ENCODE measurements around the gene CACNA1A.

The CACNA1A gene

GRCh38 chr19:13313875-13314274 is 192.4 kb downstream of the CACNA1A start:
- no peak for DNase-seq (ENCODE audit: low spot score)
- TF ChIP-seq, protein P1, sequence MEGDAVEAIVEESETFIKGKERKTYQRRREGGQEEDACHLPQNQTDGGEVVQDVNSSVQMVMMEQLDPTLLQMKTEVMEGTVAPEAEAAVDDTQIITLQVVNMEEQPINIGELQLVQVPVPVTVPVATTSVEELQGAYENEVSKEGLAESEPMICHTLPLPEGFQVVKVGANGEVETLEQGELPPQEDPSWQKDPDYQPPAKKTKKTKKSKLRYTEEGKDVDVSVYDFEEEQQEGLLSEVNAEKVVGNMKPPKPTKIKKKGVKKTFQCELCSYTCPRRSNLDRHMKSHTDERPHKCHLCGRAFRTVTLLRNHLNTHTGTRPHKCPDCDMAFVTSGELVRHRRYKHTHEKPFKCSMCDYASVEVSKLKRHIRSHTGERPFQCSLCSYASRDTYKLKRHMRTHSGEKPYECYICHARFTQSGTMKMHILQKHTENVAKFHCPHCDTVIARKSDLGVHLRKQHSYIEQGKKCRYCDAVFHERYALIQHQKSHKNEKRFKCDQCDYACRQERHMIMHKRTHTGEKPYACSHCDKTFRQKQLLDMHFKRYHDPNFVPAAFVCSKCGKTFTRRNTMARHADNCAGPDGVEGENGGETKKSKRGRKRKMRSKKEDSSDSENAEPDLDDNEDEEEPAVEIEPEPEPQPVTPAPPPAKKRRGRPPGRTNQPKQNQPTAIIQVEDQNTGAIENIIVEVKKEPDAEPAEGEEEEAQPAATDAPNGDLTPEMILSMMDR (IDR thresholded peaks at IDR 0.05; ENCODE audit: extremely low read depth, missing control alignments): no peak

DNA sequence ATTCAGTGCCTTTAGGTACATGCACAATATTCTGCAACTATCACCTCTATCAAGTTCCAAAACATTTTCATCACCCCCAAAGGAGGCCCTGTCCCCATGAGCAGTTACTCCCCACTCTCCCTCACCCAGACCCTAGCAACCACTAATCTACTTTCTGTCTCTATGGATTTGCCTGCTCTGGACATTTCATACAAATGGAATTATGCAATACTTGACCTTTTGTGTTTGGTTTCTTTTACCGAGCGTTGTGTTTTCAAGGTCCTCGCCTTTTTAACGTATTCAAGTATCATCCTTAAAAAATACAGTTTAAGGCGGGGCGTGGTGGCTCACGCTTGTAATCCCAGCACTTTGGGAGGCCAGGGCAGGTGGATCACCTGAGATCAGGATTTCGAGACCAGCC is 196.4 kb downstream of the CACNA1A start:
- TF ChIP-seq, protein P1 (IDR thresholded peaks at IDR 0.05; ENCODE audit: extremely low read depth, missing control alignments): no peak
- no peak for DNase-seq (ENCODE audit: low spot score)

GRCh38 chr19:13303381-13304129 is 202.7 kb downstream of the CACNA1A start:
- TF ChIP-seq, protein P1 (IDR thresholded peaks at IDR 0.05; ENCODE audit: extremely low read depth, missing control alignments): no peak
- DNase-seq (ENCODE audit: low spot score): no peak

DNA sequence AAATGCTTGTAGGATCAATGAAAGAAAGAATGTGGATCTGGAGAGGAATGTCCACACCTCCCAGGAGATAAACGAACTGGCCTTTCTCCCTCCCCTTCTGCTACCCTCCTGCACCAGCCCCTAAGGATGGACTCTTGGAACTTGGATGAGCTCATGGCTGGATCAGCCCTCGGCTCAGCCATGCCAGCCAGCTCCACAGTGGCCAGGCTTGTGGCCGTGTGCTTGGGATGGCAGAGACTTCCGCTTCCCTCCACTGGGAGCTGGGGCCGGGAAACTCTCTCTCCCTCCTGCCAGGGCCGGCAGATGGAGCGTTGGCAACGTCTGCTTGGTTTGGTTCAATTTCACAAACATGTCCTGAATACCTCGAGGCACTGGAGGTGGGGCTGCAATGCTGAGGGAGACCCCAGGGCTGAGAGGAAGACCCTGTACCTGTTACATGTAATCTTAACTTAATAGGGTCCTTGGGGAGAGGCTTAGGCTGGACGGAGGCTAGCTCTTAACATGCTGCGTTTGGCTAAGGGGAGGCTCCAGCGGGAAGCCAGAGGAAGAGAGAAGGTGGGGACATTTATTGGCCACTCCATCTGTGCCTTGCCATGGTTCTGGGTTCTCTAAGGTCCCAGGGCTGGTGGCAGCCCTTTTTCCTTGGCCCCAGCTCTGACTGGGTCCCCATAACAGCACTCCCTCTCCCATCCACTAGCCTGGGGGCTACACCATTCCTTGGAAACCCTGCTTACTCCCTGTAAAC is 203.6 kb downstream of the CACNA1A start:
- DNase-seq (ENCODE audit: low spot score): no peak
- TF ChIP-seq, protein P1 (IDR thresholded peaks at IDR 0.05; ENCODE audit: extremely low read depth, missing control alignments): no peak

DNA sequence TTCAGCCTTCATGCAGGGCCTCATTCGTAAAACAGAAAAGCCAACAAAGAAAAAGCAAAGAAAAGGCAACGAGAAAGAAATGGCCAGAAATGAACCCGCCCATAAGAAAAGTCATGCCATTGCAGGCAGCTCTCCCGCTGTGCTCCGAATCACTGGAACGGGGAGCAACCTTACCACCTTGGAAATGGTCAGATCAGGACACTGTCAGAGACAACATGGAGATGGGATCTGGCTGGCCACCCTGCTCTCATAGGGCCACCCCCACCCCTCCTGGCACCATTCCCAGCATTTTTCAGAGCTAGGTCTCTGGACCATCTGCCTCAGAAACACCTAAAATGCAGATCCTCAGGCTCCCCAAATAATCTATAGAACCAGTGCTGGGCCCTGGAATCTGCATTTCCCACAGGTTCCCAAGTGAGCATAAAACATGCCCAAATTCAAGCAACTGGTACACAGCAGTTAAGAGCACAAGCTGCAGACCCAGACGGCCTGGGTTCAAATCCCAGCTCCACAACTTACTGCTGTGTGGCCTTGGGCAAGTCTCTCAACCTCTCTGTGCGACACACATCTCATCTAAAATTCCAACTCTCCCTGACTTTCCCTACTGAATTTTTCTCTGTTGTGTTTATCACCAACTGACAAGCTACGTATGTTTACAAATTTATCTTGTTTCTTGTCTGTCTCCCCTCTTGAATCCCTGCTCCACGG is 204.5 kb downstream of the CACNA1A start:
- TF ChIP-seq, protein P1 (IDR thresholded peaks at IDR 0.05; ENCODE audit: extremely low read depth, missing control alignments): no peak
- DNase-seq (ENCODE audit: low spot score): no peak

DNA sequence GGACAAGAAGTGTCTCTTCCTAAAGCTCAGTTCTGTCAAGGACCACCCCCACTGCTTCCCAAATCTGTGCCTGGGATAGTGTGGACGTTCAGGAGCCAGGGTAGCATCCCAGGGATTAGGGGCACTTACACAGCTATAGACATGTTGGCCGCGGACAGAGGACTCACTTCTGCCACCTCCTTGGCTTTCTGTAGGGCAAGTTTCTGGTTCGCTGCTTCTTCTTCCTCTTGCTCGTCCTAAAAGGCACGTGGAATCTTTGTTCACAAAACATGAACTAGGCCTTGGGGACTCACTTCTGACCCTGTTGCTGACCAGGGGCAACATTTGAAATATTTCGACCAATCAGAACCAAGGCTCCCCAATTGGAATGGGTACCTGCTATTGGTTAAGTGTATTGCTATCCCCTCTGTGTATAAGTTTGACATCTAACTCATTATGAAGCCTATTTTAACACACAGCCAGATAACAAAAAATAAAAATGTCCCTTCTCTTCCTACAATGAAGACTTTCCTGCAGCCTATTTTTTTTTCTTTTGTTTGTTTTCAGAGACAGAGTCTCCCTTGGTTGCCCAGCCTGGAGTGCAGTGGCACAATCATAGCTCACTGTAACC is 205.8 kb downstream of the CACNA1A start:
- DNase-seq (ENCODE audit: low spot score): no peak
- TF ChIP-seq, protein P1 (IDR thresholded peaks at IDR 0.05; ENCODE audit: extremely low read depth, missing control alignments): no peak

Measured in GM20000 (cell line).